H1 (cell line): ENCODE measurements around the gene VENTX. TPM values are rescaled to one million over a fixed set of nuclear protein-coding genes. Genes with fewer than 3 reads are reported as not detected.

Source experiments
- CTCF ChIA-PET: fragments of 300-600 bp; sonication (Branson Sonifier 250); formaldehyde crosslinking; loops from one replicate; lab custom pipeline; 2021; ENCODE audit not compliant: partially characterized antibody; lab: Charles Lee
- POLR2A ChIA-PET: fragments of 300-600 bp; sonication (Branson Sonifier 250); formaldehyde crosslinking; loops from one replicate; lab custom pipeline; 2021; ENCODE audit warnings: inconsistent platforms; ENCODE audit not compliant: partially characterized antibody; lab: Charles Lee
- DNase-seq, 2 experiments: peaks; one replicate each; pipeline versions ENCODE4 v3.0.0 to v3.0.0-alpha.2; 2010 to 2022; ENCODE audit warnings: low spot score in 2 of 2, low read depth in 1 of 2, mixed read lengths in 1 of 2
- FAIRE-seq: peaks from 2 replicates; lab custom pipeline; 2011; peaks lifted over from hg19 to GRCh38; lab: Jason Lieb, UNC
- H2AFZ ChIP-seq: 2 replicates; pipeline ENCODE4 v1.8.1; 2012; ENCODE audit warnings: low read length, inconsistent platforms
- H2AK5ac ChIP-seq: 2 replicates; pipeline ENCODE4 v1.6.1; 2013; ENCODE audit warnings: low read depth, low read length
- H2BK120ac ChIP-seq: replicated peaks from 2 replicates; pipeline ENCODE3; 2013; ENCODE audit warnings: low read depth, low read length, inconsistent platforms
- H2BK12ac ChIP-seq: 2 replicates; pipeline ENCODE4 v1.6.1; 2013; ENCODE audit warnings: low read depth, low read length
- H2BK15ac ChIP-seq: 2 replicates; pipeline ENCODE4 v1.6.1; 2013; ENCODE audit warnings: low read length
- H2BK20ac ChIP-seq: 2 replicates; pipeline ENCODE4 v1.6.1; 2013; ENCODE audit warnings: low read length
- H2BK5ac ChIP-seq: 2 replicates; pipeline ENCODE4 v1.6.1; 2013; ENCODE audit warnings: low read depth, low read length
- H3K14ac ChIP-seq: 2 replicates; pipeline ENCODE4 v1.6.1; 2013; ENCODE audit warnings: inconsistent platforms; ENCODE audit not compliant: insufficient read length
- H3K18ac ChIP-seq: 2 replicates; pipeline ENCODE4 v1.6.1; 2013; ENCODE audit warnings: low read length; ENCODE audit errors: extremely low read depth
- H3K23ac ChIP-seq: 2 replicates; pipeline ENCODE4 v1.6.1; 2013; ENCODE audit warnings: inconsistent platforms; ENCODE audit not compliant: insufficient read length
- H3K23me2 ChIP-seq: 2 replicates; pipeline ENCODE4 v1.6.1; 2013; ENCODE audit warnings: low read depth, low read length
- H3K27ac ChIP-seq: 2 replicates; pipeline ENCODE4 v1.6.1; 2011; ENCODE audit warnings: low read depth, low read length, inconsistent platforms
- H3K27me3 ChIP-seq, 4 experiments: replicated peaks in 1 of 4; 1 replicate in 1 of 4; 2 replicates in 3 of 4; pipeline versions ENCODE4 v1.6.1 to v1.8.1; 2011 to 2013; ENCODE audit warnings: low read length in 3 of 4, mild to moderate bottlenecking in 3 of 4, inconsistent platforms in 2 of 4, mixed read lengths in 2 of 4, moderate library complexity in 1 of 4; ENCODE audit not compliant: control insufficient read depth in 3 of 4, insufficient read depth in 3 of 4; ENCODE audit errors: extremely low read depth in 1 of 4
- H3K36me3 ChIP-seq, 4 experiments: 2 replicates each; pipeline versions ENCODE4 v1.6.1 to v1.8.1; 2011 to 2013; ENCODE audit warnings: mild to moderate bottlenecking in 4 of 4, low read length in 3 of 4, moderate library complexity in 2 of 4, control low read depth in 1 of 4, inconsistent platforms in 1 of 4; ENCODE audit not compliant: insufficient read depth in 4 of 4, control insufficient read depth in 2 of 4
- H3K4ac ChIP-seq: replicated peaks from 2 replicates; pipeline ENCODE3; 2013; ENCODE audit warnings: low read length, low read depth, mixed read lengths, inconsistent platforms; ENCODE audit not compliant: insufficient read length
- H3K4me1 ChIP-seq, 4 experiments: replicated peaks in 1 of 4; 1 replicate in 1 of 4; 2 replicates in 3 of 4; pipeline versions ENCODE4 v1.6.1 to v1.8.1; 2011 to 2013; ENCODE audit warnings: low read length in 3 of 4, inconsistent platforms in 2 of 4, mixed read lengths in 1 of 4; ENCODE audit not compliant: insufficient read depth in 4 of 4, control insufficient read depth in 3 of 4
- H3K4me2 ChIP-seq, 2 experiments: 2 replicates each; pipeline versions ENCODE4 v1.6.1 to v1.8.1; 2011 to 2013; ENCODE audit warnings: low read depth in 2 of 2, low read length in 2 of 2, control low read depth in 1 of 2, inconsistent platforms in 1 of 2, mild to moderate bottlenecking in 1 of 2; ENCODE audit not compliant: insufficient read depth in 1 of 2
- H3K4me3 ChIP-seq, 4 experiments: fragments of 200-600, 300-600 bp in 1 of 4; sonication (generic), shearing (Covaris generic), sonication (Bioruptor Twin) in 1 of 4; 2 replicates each; pipeline versions ENCODE4 v1.5.1 to v1.8.1; 2011 to 2016; ENCODE audit warnings: low read length in 4 of 4, low read depth in 3 of 4, control low read depth in 2 of 4, inconsistent platforms in 2 of 4, mild to moderate bottlenecking in 2 of 4, mixed read lengths in 1 of 4, moderate library complexity in 1 of 4; ENCODE audit not compliant: insufficient read depth in 2 of 4; ENCODE audit errors: extremely low read depth in 1 of 4
- H3K56ac ChIP-seq: replicated peaks from 2 replicates; pipeline ENCODE3; 2013; ENCODE audit warnings: low read depth, mild to moderate bottlenecking, mixed read lengths, low read length, inconsistent platforms; ENCODE audit not compliant: insufficient read length
- H3K79me1 ChIP-seq: 2 replicates; pipeline ENCODE4 v1.6.1; 2013; ENCODE audit warnings: low read depth, low read length, control low read depth
- H3K79me2 ChIP-seq, 2 experiments: 2 replicates each; pipeline versions ENCODE4 v1.6.1 to v1.8.1; 2012 to 2013; ENCODE audit warnings: low read length in 2 of 2, mild to moderate bottlenecking in 2 of 2, inconsistent platforms in 1 of 2; ENCODE audit not compliant: insufficient read depth in 2 of 2, control insufficient read depth in 1 of 2
- H3K9ac ChIP-seq, 4 experiments: replicated peaks in 1 of 4; 1 replicate in 1 of 4; 2 replicates in 3 of 4; pipeline versions ENCODE4 v1.6.1 to v1.8.1; 2011 to 2013; ENCODE audit warnings: low read depth in 3 of 4, low read length in 3 of 4, control low read depth in 2 of 4, mild to moderate bottlenecking in 2 of 4, moderate library complexity in 2 of 4, inconsistent platforms in 1 of 4; ENCODE audit errors: extremely low read depth in 1 of 4
- H3K9me3 ChIP-seq, 2 experiments: 2 replicates each; pipeline versions ENCODE4 v1.6.1 to v1.8.1; 2012 to 2013; ENCODE audit warnings: mild to moderate bottlenecking in 2 of 2, moderate library complexity in 2 of 2, control low read depth in 1 of 2, inconsistent platforms in 1 of 2, low read depth in 1 of 2, low read length in 1 of 2, mixed read lengths in 1 of 2; ENCODE audit not compliant: insufficient read depth in 2 of 2
- H4K20me1 ChIP-seq, 2 experiments: replicated peaks in 1 of 2; 2 replicates each; pipeline versions ENCODE3 to v1.8.1; 2011 to 2013; ENCODE audit warnings: inconsistent platforms in 2 of 2, low read length in 2 of 2, mild to moderate bottlenecking in 1 of 2; ENCODE audit not compliant: insufficient read depth in 2 of 2, control insufficient read depth in 1 of 2
- H4K5ac ChIP-seq: 2 replicates; pipeline ENCODE4 v1.6.1; 2013; ENCODE audit warnings: low read length, low read depth, mixed read lengths, inconsistent platforms; ENCODE audit not compliant: insufficient read length
- H4K8ac ChIP-seq: 2 replicates; pipeline ENCODE4 v1.8.0; 2013; ENCODE audit warnings: mild to moderate bottlenecking, moderate library complexity, low read length, inconsistent platforms; ENCODE audit not compliant: insufficient read depth; ENCODE audit errors: extremely low read depth
- H4K91ac ChIP-seq: replicated peaks from 2 replicates; pipeline ENCODE3; 2013; ENCODE audit warnings: low read length, mixed read lengths, inconsistent platforms; ENCODE audit not compliant: insufficient read length
- CBX5 ChIP-seq: fragments of 300-800, 300-1000 bp; sonication (generic); IDR thresholded peaks from 2 replicates; pipeline ENCODE4 v1.7.1; 2016; ENCODE audit warnings: antibody characterized with exemption, low read length, low read depth
- EZH2 ChIP-seq: fragments of 200-600 bp; sonication (generic); IDR thresholded peaks from 2 replicates; pipeline ENCODE4 v1.7.1; 2012; ENCODE audit warnings: low read depth, mild to moderate bottlenecking, moderate library complexity, low read length, inconsistent platforms; ENCODE audit not compliant: severe bottlenecking
- USF2 ChIP-seq: IDR thresholded peaks from 2 replicates; pipeline ENCODE4 v1.6.1; 2011; ENCODE audit warnings: low read length, improper control_type of control experiment
- WGBS, 2 experiments: shearing (Covaris generic) in 1 of 2; methylation state at CpG; one replicate each; pipeline versions ENCODE4 v1.1.6 to v1.1.7; 2013 to 2015; ENCODE audit warnings: low lambda C conversion rate in 2 of 2, mixed read lengths in 2 of 2, inconsistent platforms in 1 of 2, low coverage in 1 of 2, missing lambda C conversion rate in 1 of 2; ENCODE audit not compliant: insufficient replicate concordance in 2 of 2, insufficient coverage in 1 of 2, insufficient read length in 1 of 2; ENCODE audit errors: extremely low coverage in 1 of 2, missing lambda C conversion rate in 1 of 2; 5-methylcytosine and 5-hydroxymethylcytosine counted together
- polyA plus RNA-seq, 7 experiments: library from polyadenylated mRNA; depleted of rRNA in 3 of 7; stranded (reverse) in 5 of 7; unstranded in 2 of 7; fragments of >200 nt in 5 of 7; fragments of 200-250 nt in 2 of 7; gene quantifications; 1 replicate in 5 of 7; 2 replicates in 1 of 7; 4 replicates in 1 of 7; pipeline versions ENCODE4 v1.2.1 to v1.2.3, GENCODE V29; 2011 to 2013; ENCODE audit warnings: missing spikeins in 2 of 7, mixed read lengths in 2 of 7
- total RNA-seq: library from RNA; stranded (reverse); fragmentation: NEBNext Ultra II Directional; extraction: Animal tissue kit (Norgen Biotek cat#: 25700); gene quantifications from 2 replicates; pipeline ENCODE4 v1.2.1, GENCODE V29; 2021

VENTX gene
- total and polyA plus RNA-seq, 2 of the 8 experiments (the other 6 are each of a cell fraction or from before 2014, with no cell fraction given): 5.6 TPM

GRCh38 chr10:133266056-133266795 is 28.6 kb downstream of the VENTX start:
- H2BK12ac ChIP-seq: no peak overlapping the region
- H2BK15ac ChIP-seq: no peak overlapping the region
- H3K56ac ChIP-seq: no peak overlapping the region
- H3K9me3 ChIP-seq: no peaks in the 10 kb centered on the region
- H4K8ac ChIP-seq: no peak overlapping the region
- H3K27ac ChIP-seq: no peak overlapping the region
- ChIA-PET POLR2A (interaction anchor here (1.1 to 2.6 kb wide), 3 partner anchors 9 to 304 kb away, joined by 3 to 11 read pairs (median 3); no protein-coding TSS in a partner anchor), CTCF (interaction anchor here (0.8 to 2.5 kb wide), 7 partner anchors 8 to 58 kb away, joined by 3 to 15 read pairs (median 4); no protein-coding TSS in a partner anchor)
- no peak overlapping the region for H4K5ac ChIP-seq
- H3K36me3 ChIP-seq: no peaks in the 10 kb centered on the region
- H2BK5ac ChIP-seq: no peak overlapping the region
- peaks cover 0 to 15% (median 8%) of the 10 kb centered on the region in 4 experiments; a peak in 6 of 7 replicates for H3K27me3 ChIP-seq
- no peak overlapping the region for H3K23ac ChIP-seq
- no peaks in the 10 kb centered on the region for H3K79me1 ChIP-seq
- no peak overlapping the region for H2AFZ ChIP-seq
- no peaks in the 10 kb centered on the region for H3K79me2 ChIP-seq
- no peak overlapping the region for H2BK20ac ChIP-seq
- H3K23me2 ChIP-seq: peaks cover 4% of the 10 kb centered on the region; the same call in 1 of the 2 replicates
- no peak overlapping the region for H3K18ac ChIP-seq
- H2BK120ac ChIP-seq: no peak overlapping the region
- no peak overlapping the region for H3K4me2 ChIP-seq
- no peak overlapping the region for H3K4ac ChIP-seq
- no peak for TF ChIP-seq CBX5
- TF ChIP-seq USF2: no peak
- TF ChIP-seq EZH2: no peak
- no peak overlapping the region for H3K9ac ChIP-seq
- peaks cover 0 to 8% (median 2%) of the 10 kb centered on the region in 4 experiments; a peak in 5 of 7 replicates for H3K4me1 ChIP-seq
- H4K20me1 ChIP-seq: peaks cover 0 to 1% of the 10 kb centered on the region in 2 experiments
- no peak for DNase-seq
- H3K14ac ChIP-seq: no peak overlapping the region
- H3K4me3 ChIP-seq: no peak overlapping the region
- 91% methylated on average over 21 of the region's 21 CpGs; no CpG with 5 or more reads in 1 of the 2 experiments for WGBS, 2 experiments
- H2AK5ac ChIP-seq: no peak overlapping the region
- FAIRE-seq: no peak
- H4K91ac ChIP-seq: no peak overlapping the region
